Neural crest cell (in vitro differentiated cells): ENCODE results near the gene ANKLE2. TPM values are rescaled to one million over a fixed set of nuclear protein-coding genes. Genes with fewer than 3 reads are reported as not detected.

Experiments used
- DNase-seq: peaks from one replicate; pipeline ENCODE4 v3.0.0; 2021; ENCODE audit warnings: low read depth, mixed read lengths, low spot score
- H3K27ac Mint-ChIP-seq: one replicate; pipeline ENCODE4 v1.8.0; 2021; ENCODE audit warnings: mild to moderate bottlenecking, mixed read lengths; ENCODE audit not compliant: unreplicated experiment
- H3K27me3 Mint-ChIP-seq: 2 replicates; pipeline ENCODE4 v1.8.0; 2021; ENCODE audit warnings: low read depth, mild to moderate bottlenecking, mixed read lengths
- H3K36me3 Mint-ChIP-seq: 2 replicates; pipeline ENCODE4 v1.8.0; 2021; ENCODE audit warnings: low read depth, mild to moderate bottlenecking, mixed read lengths
- H3K4me1 Mint-ChIP-seq: 2 replicates; pipeline ENCODE4 v1.8.0; 2021; ENCODE audit warnings: mixed read lengths
- H3K4me3 Mint-ChIP-seq: one replicate; pipeline ENCODE4 v1.8.0; 2021; ENCODE audit warnings: mild to moderate bottlenecking, mixed read lengths
- H3K9me3 Mint-ChIP-seq: 2 replicates; pipeline ENCODE4 v1.8.0; 2021; ENCODE audit warnings: mixed read lengths
- CTCF ChIP-seq: fragments of 200-600 bp; sonication (generic); conservative IDR thresholded peaks from 2 replicates; pipeline ENCODE4 v1.5.0; 2021; ENCODE audit warnings: antibody characterized with exemption, mild to moderate bottlenecking
- total RNA-seq: library from RNA; stranded (reverse); gene quantifications from 2 replicates; pipeline ENCODE4 v1.2.1, GENCODE V29; 2021

ANKLE2 gene
- total RNA-seq, 1 donor from 2014 or later = 100 TPM

GRCh38 chr12:132748319-132748718 lies 13.3 kb downstream of the ANKLE2 start:
- peak overlapping the region; percentile 19 for H3K27ac Mint-ChIP-seq
- H3K27me3 Mint-ChIP-seq = no peaks in the 10 kb centered on the region
- DNase-seq = no peak
- no peaks in the 10 kb centered on the region for H3K9me3 Mint-ChIP-seq
- no peak for TF ChIP-seq CTCF
- no peak overlapping the region for H3K4me3 Mint-ChIP-seq
- no peaks in the 10 kb centered on the region for H3K4me1 Mint-ChIP-seq
- peaks cover 21% of the 10 kb centered on the region for H3K36me3 Mint-ChIP-seq

- no peak for DNase-seq
- Mint-ChIP-seq H3K27ac (no peak overlapping the region), H3K27me3 (no peaks in the 10 kb centered on the region), H3K9me3 (no peaks in the 10 kb centered on the region), H3K4me3 (no peak overlapping the region), H3K4me1 (no peaks in the 10 kb centered on the region), H3K36me3 (peaks cover 24% of the 10 kb centered on the region)
- TF ChIP-seq CTCF = no peak
Observed at GRCh38 chr12:132747896-132748295, 13.7 kb downstream of the ANKLE2 start.

- no peak for DNase-seq
- Mint-ChIP-seq H3K4me1 (no peaks in the 10 kb centered on the region), H3K9me3 (peaks cover 4% of the 10 kb centered on the region), H3K27ac (no peak overlapping the region), H3K4me3 (no peak overlapping the region), H3K36me3 (peaks cover 29% of the 10 kb centered on the region), H3K27me3 (no peaks in the 10 kb centered on the region)
- no peak for TF ChIP-seq CTCF
Observed at GRCh38 chr12:132747395-132747794, 14.2 kb downstream of the ANKLE2 start.

- H3K4me1 Mint-ChIP-seq = no peaks in the 10 kb centered on the region
- no peaks in the 10 kb centered on the region for H3K27me3 Mint-ChIP-seq
- peaks cover 33% of the 10 kb centered on the region for H3K36me3 Mint-ChIP-seq
- H3K9me3 Mint-ChIP-seq = peaks cover 4% of the 10 kb centered on the region
- H3K4me3 Mint-ChIP-seq = no peak overlapping the region
- DNase-seq = no peak
- no peak for TF ChIP-seq CTCF
- H3K27ac Mint-ChIP-seq = no peak overlapping the region
Observed at GRCh38 chr12:132746613-132747012, 15.0 kb downstream of the ANKLE2 start.

- Mint-ChIP-seq H3K4me1 (no peaks in the 10 kb centered on the region), H3K4me3 (no peak overlapping the region), H3K36me3 (peaks cover 41% of the 10 kb centered on the region), H3K27me3 (no peaks in the 10 kb centered on the region), H3K9me3 (peaks cover 4% of the 10 kb centered on the region), H3K27ac (no peak overlapping the region)
- no peak for DNase-seq
- no peak for TF ChIP-seq CTCF
Observed at GRCh38 chr12:132743831-132744230, 17.8 kb downstream of the ANKLE2 start.

GRCh38 chr12:132741620-132742019 lies 20.0 kb downstream of the ANKLE2 start:
- Mint-ChIP-seq H3K4me3 (no peak overlapping the region), H3K4me1 (no peaks in the 10 kb centered on the region), H3K27ac (no peak overlapping the region), H3K36me3 (peaks cover 40% of the 10 kb centered on the region), H3K27me3 (no peaks in the 10 kb centered on the region), H3K9me3 (peaks cover 4% of the 10 kb centered on the region)
- no peak for DNase-seq
- no peak for TF ChIP-seq CTCF
